Natural killer cell (primary cell): ENCODE results near the gene FNBP1L. TPM values are rescaled to one million over a fixed set of nuclear protein-coding genes. Genes with fewer than 3 reads are reported as not detected.
"Not testable (repeated sequence)": the region's sequence is repeated elsewhere in the genome, so short reads cannot be mapped to it uniquely, and the experiment has no call there.

ENCODE experiments used
- ATAC-seq, 3 donors: fragments of 150-1000 bp in 2 of 3; fragments of 200-7000 bp in 1 of 3; cut with Tn5 transposase; 1 replicate in 1 of 3; 2 replicates in 2 of 3; pipeline ENCODE4 v1.10.0; 2021; ENCODE audit warnings: mild to moderate bottlenecking in 2 of 3, moderate library complexity in 2 of 3
- DNase-seq, 2 donors: peaks; one replicate each; pipeline versions ENCODE4 v3.0.0 to v3.0.0-alpha.2; 2013 to 2021; ENCODE audit warnings: mixed read lengths in 1 of 2
- H3K27ac ChIP-seq: one replicate; pipeline ENCODE4 v1.5.1; 2013; ENCODE audit warnings: mild to moderate bottlenecking, low read length
- H3K27me3 ChIP-seq: one replicate; pipeline ENCODE4 v1.6.1; 2013; ENCODE audit warnings: low read length; ENCODE audit not compliant: control insufficient read depth, insufficient read depth
- H3K36me3 ChIP-seq: one replicate; pipeline ENCODE4 v1.6.1; 2013; ENCODE audit warnings: low read length; ENCODE audit not compliant: control insufficient read depth, insufficient read depth
- H3K4me1 ChIP-seq: one replicate; pipeline ENCODE4 v1.6.1; 2013; ENCODE audit warnings: low read length; ENCODE audit not compliant: control insufficient read depth, insufficient read depth
- H3K4me3 ChIP-seq: one replicate; pipeline ENCODE4 v1.5.1; 2013; ENCODE audit warnings: low read length
- H3K9me3 ChIP-seq: one replicate; pipeline ENCODE4 v1.6.1; 2013; ENCODE audit warnings: low read length; ENCODE audit not compliant: control insufficient read depth, insufficient read depth
- H3K27ac Mint-ChIP-seq, 2 donors: one replicate each; pipeline ENCODE4 v1.8.0; 2022; ENCODE audit warnings: mild to moderate bottlenecking in 2 of 2, mixed read lengths in 2 of 2, moderate library complexity in 1 of 2
- H3K27me3 Mint-ChIP-seq, 2 donors: one replicate each; pipeline ENCODE4 v1.8.0; 2022; ENCODE audit warnings: low read depth in 2 of 2, mixed read lengths in 2 of 2
- H3K36me3 Mint-ChIP-seq: one replicate; pipeline ENCODE4 v1.8.0; 2022; ENCODE audit warnings: mixed read lengths
- H3K4me1 Mint-ChIP-seq, 2 donors: one replicate each; pipeline ENCODE4 v1.8.0; 2022; ENCODE audit warnings: mixed read lengths in 2 of 2
- H3K4me3 Mint-ChIP-seq: one replicate; pipeline ENCODE4 v1.8.0; 2022; ENCODE audit warnings: mild to moderate bottlenecking, moderate library complexity, mixed read lengths
- H3K9me3 Mint-ChIP-seq, 2 donors: one replicate each; pipeline ENCODE4 v1.8.0; 2022; ENCODE audit warnings: mixed read lengths in 2 of 2
- CTCF ChIP-seq: fragments of 200-600 bp; IDR thresholded peaks from one replicate; pipeline ENCODE4 v1.8.0; 2022; ENCODE audit warnings: antibody characterized with exemption
- WGBS: methylation state at CpG from one replicate; pipeline ENCODE4 v1.1.7; 2013; ENCODE audit warnings: missing lambda C conversion rate; ENCODE audit not compliant: insufficient coverage; 5-methylcytosine and 5-hydroxymethylcytosine counted together
- intact Hi-C: fragments of 100-400 bp; cut with micrococcal nuclease; formaldehyde crosslinking; loops from one replicate; pipeline ENCODE4 v1.14.2; 2022
- total RNA-seq, 4 donors: library from RNA; stranded (reverse); fragments of 120-200 nt in 1 of 4; gene quantifications; one replicate each; pipeline versions ENCODE4 v1.2.3 to v1.2.4, GENCODE V29; 2013 to 2022

The FNBP1L gene
- total RNA-seq, 3 donors from 2014 or later (not counting 1 experiment from before 2014, with no cell fraction given), result 0.33 to 6.7 (median 0.84) TPM

GRCh38 chr1:93467606-93468005 is 19.7 kb downstream of the FNBP1L start:
- no peak for ATAC-seq

DNA sequence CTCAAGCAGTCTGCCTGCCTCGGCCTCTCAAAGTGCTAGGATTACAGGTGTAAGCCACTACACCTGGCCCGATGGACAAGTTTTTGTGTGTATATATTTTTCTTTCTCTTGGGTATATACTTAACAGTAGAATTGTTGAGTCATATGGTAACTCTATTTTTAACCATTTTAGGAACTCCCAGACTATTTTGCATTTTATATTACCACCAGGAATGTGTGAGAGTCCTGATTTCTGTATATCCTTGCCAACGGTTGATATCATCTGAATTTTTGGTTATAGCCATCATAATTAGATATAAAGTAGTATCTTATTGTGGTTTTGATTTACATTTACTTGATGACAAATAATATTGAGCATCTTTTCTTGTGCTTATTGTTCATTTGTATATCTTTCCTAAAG is 20.7 kb downstream of the FNBP1L start:
- no peak overlapping the region for H3K4me3 ChIP-seq
- no peaks in the 10 kb centered on the region for H3K27me3 ChIP-seq
- no peak for TF ChIP-seq CTCF
- H3K4me1 ChIP-seq, result no peaks in the 10 kb centered on the region
- intact Hi-C loops, result no loop called here
- DNase-seq (no peak), ATAC-seq (no peak)
- Mint-ChIP-seq H3K27ac (no peak overlapping the region), H3K9me3 (peaks cover 0 to 5% of the 10 kb centered on the region in 2 donors), H3K27me3 (peaks cover 0 to 11% of the 10 kb centered on the region in 2 donors), H3K4me3 (no peak overlapping the region), H3K36me3 (no peaks in the 10 kb centered on the region), H3K4me1 (no peaks in the 10 kb centered on the region)
- WGBS, result 33% methylated on average over 1 of the region's 3 CpGs
- H3K36me3 ChIP-seq, result no peaks in the 10 kb centered on the region
- no peak overlapping the region for H3K27ac ChIP-seq
- no peaks in the 10 kb centered on the region for H3K9me3 ChIP-seq

More at GRCh38 chr1:93467606-93468005, 19.7 kb downstream of the FNBP1L start:
- H3K36me3 ChIP-seq, result no peaks in the 10 kb centered on the region
- H3K27ac ChIP-seq, result no peak overlapping the region
- peaks cover 0 to 11% of the 10 kb centered on the region in 2 donors for H3K27me3 Mint-ChIP-seq
- no peak for DNase-seq
- peaks cover 0 to 5% of the 10 kb centered on the region in 2 donors for H3K9me3 Mint-ChIP-seq
- no peak overlapping the region for H3K4me3 Mint-ChIP-seq
- over 99% methylated on average over 4 of the region's 4 CpGs for WGBS
- H3K27ac Mint-ChIP-seq, result no peak overlapping the region
- H3K36me3 Mint-ChIP-seq, result no peaks in the 10 kb centered on the region
- no peaks in the 10 kb centered on the region for H3K27me3 ChIP-seq
- TF ChIP-seq CTCF, result no peak
- H3K4me1 ChIP-seq, result no peaks in the 10 kb centered on the region
- no peak overlapping the region for H3K4me3 ChIP-seq
- H3K4me1 Mint-ChIP-seq, result no peaks in the 10 kb centered on the region
- no peaks in the 10 kb centered on the region for H3K9me3 ChIP-seq
- intact Hi-C loops, result no loop called here

GRCh38 chr1:93469223-93469622 is 21.3 kb downstream of the FNBP1L start:
- H3K27me3 ChIP-seq, H3K36me3 Mint-ChIP-seq, H3K4me1 ChIP-seq, H3K27ac ChIP-seq, H3K4me1 Mint-ChIP-seq, H3K4me3 Mint-ChIP-seq, DNase-seq, H3K9me3 ChIP-seq, ATAC-seq, intact Hi-C loops, H3K27ac Mint-ChIP-seq, H3K9me3 Mint-ChIP-seq, H3K4me3 ChIP-seq, H3K36me3 ChIP-seq: not testable (repeated sequence)
- H3K27me3 Mint-ChIP-seq, result peaks cover 0 to 11% of the 10 kb centered on the region in 2 donors
- 100% methylated on average over 2 of the region's 3 CpGs for WGBS

GRCh38 chr1:93471284-93471683 is 23.4 kb downstream of the FNBP1L start:
- H3K27me3 ChIP-seq, result no peaks in the 10 kb centered on the region
- H3K27ac ChIP-seq, result no peak overlapping the region
- H3K4me3 Mint-ChIP-seq, result no peak overlapping the region
- DNase-seq (no peak), ATAC-seq (no peak)
- H3K4me1 ChIP-seq, result no peaks in the 10 kb centered on the region
- no peaks in the 10 kb centered on the region for H3K36me3 ChIP-seq
- H3K36me3 Mint-ChIP-seq, result no peaks in the 10 kb centered on the region
- TF ChIP-seq CTCF, result no peak
- no peak overlapping the region for H3K27ac Mint-ChIP-seq
- peaks cover 0 to 11% of the 10 kb centered on the region in 2 donors for H3K27me3 Mint-ChIP-seq
- no peak overlapping the region for H3K4me3 ChIP-seq
- 92% methylated on average over 6 of the region's 6 CpGs for WGBS
- no peaks in the 10 kb centered on the region for H3K4me1 Mint-ChIP-seq
- H3K9me3 ChIP-seq, result no peaks in the 10 kb centered on the region
- H3K9me3 Mint-ChIP-seq, result no peaks in the 10 kb centered on the region
- intact Hi-C loops, result no loop called here
